IMR-90 (cell line): ENCODE results near the gene CETP. TPM values are rescaled to one million over a fixed set of nuclear protein-coding genes. Genes with fewer than 3 reads are reported as not detected.

ENCODE experiments used
- ATAC-seq: fragments of 200-7000 bp; cut with Tn5 transposase; 2 replicates; pipeline ENCODE4 v1.9.1; 2020; ENCODE audit warnings: low read depth, mild to moderate bottlenecking, moderate library complexity
- BruUV-seq: library from RNA; stranded (reverse); fragments of 400-500 nt; replicated peaks from 2 replicates; lab custom pipeline; 2021; lab: Mats Ljungman, UMichigan
- CTCF ChIA-PET: fragments of 300-600 bp; formaldehyde crosslinking; extraction: SDS; loops from one replicate; lab custom pipeline; 2021; ENCODE audit warnings: antibody characterized with exemption; lab: Yijun Ruan, JAX
- POLR2A ChIA-PET: fragments of 300-600 bp; sonication (Branson Sonifier 250); formaldehyde crosslinking; loops from one replicate; lab custom pipeline; 2022; ENCODE audit warnings: antibody characterized with exemption; ENCODE audit not compliant: unreplicated experiment; lab: Charles Lee
- DNase-seq: peaks from one replicate; pipeline ENCODE4 v3.0.0; 2013
- H2AFZ ChIP-seq: replicated peaks from 2 replicates; pipeline ENCODE3; 2013; ENCODE audit warnings: low read length, mild to moderate bottlenecking; ENCODE audit not compliant: poor library complexity
- H2AK5ac ChIP-seq: 2 replicates; pipeline ENCODE4 v1.6.1; 2013; ENCODE audit warnings: low read depth, low read length, inconsistent platforms
- H2AK9ac ChIP-seq: replicated peaks from 2 replicates; pipeline ENCODE3; 2013; ENCODE audit warnings: mild to moderate bottlenecking, low read depth, low read length, moderate library complexity; ENCODE audit not compliant: poor library complexity
- H2BK120ac ChIP-seq: 2 replicates; pipeline ENCODE4 v1.6.1; 2013; ENCODE audit warnings: low read depth, low read length, inconsistent platforms
- H2BK15ac ChIP-seq: 3 replicates; pipeline ENCODE4 v1.6.1; 2013; ENCODE audit warnings: low read depth, low read length, inconsistent platforms
- H2BK20ac ChIP-seq: 2 replicates; pipeline ENCODE4 v1.6.1; 2013; ENCODE audit warnings: low read depth, mild to moderate bottlenecking, inconsistent platforms, low read length, moderate library complexity
- H2BK5ac ChIP-seq: 2 replicates; pipeline ENCODE4 v1.6.1; 2013; ENCODE audit warnings: mild to moderate bottlenecking, low read depth, low read length, inconsistent platforms; ENCODE audit not compliant: poor library complexity, severe bottlenecking
- H3K14ac ChIP-seq: replicated peaks from 2 replicates; pipeline ENCODE4 v1.6.1; 2013; ENCODE audit warnings: low read depth, low read length, inconsistent platforms
- H3K18ac ChIP-seq: 2 replicates; pipeline ENCODE4 v1.6.1; 2013; ENCODE audit warnings: low read depth, low read length, control low read depth
- H3K23ac ChIP-seq: 2 replicates; pipeline ENCODE4 v1.6.1; 2013; ENCODE audit warnings: low read depth, low read length, inconsistent platforms
- H3K27ac ChIP-seq: 2 replicates; pipeline ENCODE4 v1.5.1; 2013; ENCODE audit warnings: mild to moderate bottlenecking, control low read depth, low read length; ENCODE audit not compliant: insufficient read depth
- H3K27me3 ChIP-seq: 2 replicates; pipeline ENCODE4 v1.6.1; 2013; ENCODE audit warnings: low read length; ENCODE audit not compliant: control insufficient read depth, insufficient read depth
- H3K36me3 ChIP-seq: 2 replicates; pipeline ENCODE4 v1.6.1; 2013; ENCODE audit warnings: low read length, mixed read lengths; ENCODE audit not compliant: control insufficient read depth, insufficient read depth
- H3K4ac ChIP-seq: 2 replicates; pipeline ENCODE4 v1.6.1; 2013; ENCODE audit warnings: low read depth, low read length, inconsistent platforms
- H3K4me1 ChIP-seq: 2 replicates; pipeline ENCODE4 v1.6.1; 2013; ENCODE audit warnings: low read length, mixed read lengths; ENCODE audit not compliant: control insufficient read depth, insufficient read depth
- H3K4me2 ChIP-seq: 2 replicates; pipeline ENCODE4 v1.6.1; 2013; ENCODE audit warnings: low read depth, mild to moderate bottlenecking, control low read depth, low read length, moderate library complexity
- H3K4me3 ChIP-seq: 2 replicates; pipeline ENCODE4 v1.5.1; 2013; ENCODE audit warnings: low read depth, mild to moderate bottlenecking, control low read depth, low read length, moderate library complexity; ENCODE audit not compliant: insufficient read depth
- H3K56ac ChIP-seq: 2 replicates; pipeline ENCODE4 v1.6.1; 2013; ENCODE audit warnings: low read length, inconsistent platforms; ENCODE audit not compliant: insufficient read depth; ENCODE audit errors: extremely low read depth
- H3K79me1 ChIP-seq, 2 experiments: 2 replicates each; pipeline ENCODE4 v1.6.1; 2013; ENCODE audit warnings: low read length in 2 of 2, inconsistent platforms in 1 of 2, low read depth in 1 of 2
- H3K9ac ChIP-seq: 2 replicates; pipeline ENCODE4 v1.6.1; 2013; ENCODE audit warnings: low read depth, low read length, control low read depth
- H3K9me1 ChIP-seq: 2 replicates; pipeline ENCODE4 v1.6.1; 2013; ENCODE audit warnings: low read length, inconsistent platforms; ENCODE audit not compliant: insufficient read depth
- H3K9me3 ChIP-seq: 2 replicates; pipeline ENCODE4 v1.6.1; 2013; ENCODE audit warnings: low read length; ENCODE audit not compliant: control insufficient read depth, insufficient read depth
- H4K20me1 ChIP-seq: 2 replicates; pipeline ENCODE4 v1.6.1; 2013; ENCODE audit warnings: low read length, inconsistent platforms; ENCODE audit not compliant: insufficient read depth
- H4K5ac ChIP-seq: 2 replicates; pipeline ENCODE4 v1.6.1; 2013; ENCODE audit warnings: mild to moderate bottlenecking, low read depth, low read length, control low read depth
- H4K8ac ChIP-seq, 2 experiments: 2 replicates each; pipeline ENCODE4 v1.6.1; 2013; ENCODE audit warnings: low read depth in 2 of 2, low read length in 2 of 2, control low read depth in 1 of 2, inconsistent platforms in 1 of 2
- H4K91ac ChIP-seq: 2 replicates; pipeline ENCODE4 v1.6.1; 2013; ENCODE audit warnings: low read depth, low read length, inconsistent platforms; ENCODE audit not compliant: insufficient read depth
- CEBPB ChIP-seq: IDR thresholded peaks from 2 replicates; pipeline ENCODE4 v1.6.1; 2012; ENCODE audit warnings: low read depth, low read length, improper control_type of control experiment
- CHD1 ChIP-seq: IDR thresholded peaks from 2 replicates; pipeline ENCODE4 v1.6.1; 2012; ENCODE audit warnings: low read depth, low read length, improper control_type of control experiment
- CTCF ChIP-seq: conservative IDR thresholded peaks from 2 replicates; pipeline ENCODE4 v1.5.1; 2012; ENCODE audit warnings: mild to moderate bottlenecking, low read depth, low read length, improper control_type of control experiment
- FOS ChIP-seq: fragments of 150-350 bp; IDR thresholded peaks from 2 replicates; pipeline ENCODE4 v1.6.1; 2016; ENCODE audit warnings: low read depth, low read length
- MAFK ChIP-seq: IDR thresholded peaks from 2 replicates; pipeline ENCODE4 v1.6.1; 2012; ENCODE audit warnings: low read depth, low read length, improper control_type of control experiment
- MAZ ChIP-seq: IDR thresholded peaks from 2 replicates; pipeline ENCODE4 v1.6.1; 2012; ENCODE audit warnings: low read depth, mild to moderate bottlenecking, low read length, improper control_type of control experiment, moderate library complexity, borderline replicate concordance
- MXI1 ChIP-seq: IDR thresholded peaks from 2 replicates; pipeline ENCODE4 v1.6.1; 2012; ENCODE audit warnings: low read depth, mild to moderate bottlenecking, low read length, moderate library complexity, borderline replicate concordance
- NFE2L2 ChIP-seq: fragments of 150-350 bp; IDR thresholded peaks from 2 replicates; pipeline ENCODE4 v1.6.1; 2016; ENCODE audit warnings: low read depth, mild to moderate bottlenecking, low read length
- RCOR1 ChIP-seq: IDR thresholded peaks from 2 replicates; pipeline ENCODE4 v1.6.1; 2012; ENCODE audit warnings: mild to moderate bottlenecking, low read length, improper control_type of control experiment; ENCODE audit not compliant: insufficient replicate concordance
- SMC3 ChIP-seq: fragments of 150-350 bp; IDR thresholded peaks from 2 replicates; pipeline ENCODE4 v1.6.1; 2016; ENCODE audit warnings: low read depth, mild to moderate bottlenecking, antibody characterized with exemption, low read length, moderate library complexity
- USF2 ChIP-seq: fragments of 150-350 bp; IDR thresholded peaks from 2 replicates; pipeline ENCODE4 v1.6.1; 2017; ENCODE audit warnings: mild to moderate bottlenecking, antibody characterized with exemption, low read length, low read depth
- whole genome bisulfite sequencing, 2 experiments: methylation state at CpG; one replicate each; pipeline versions ENCODE4 v1.1.5 to v1.1.7; 2013; ENCODE audit warnings: missing lambda C conversion rate in 2 of 2; ENCODE audit not compliant: insufficient read length in 1 of 2; ENCODE audit errors: extremely low coverage in 2 of 2; 5-methylcytosine and 5-hydroxymethylcytosine counted together
- dilution Hi-C: fragments of 300-500 bp; cut with HindIII; formaldehyde crosslinking; loops from one replicate; pipeline ENCODE4 v1.14.3; 2018; ENCODE audit warnings: low sequenced_read_pairs; ENCODE audit not compliant: unreplicated experiment
- in situ Hi-C: fragments of 300-500 bp; cut with MboI; formaldehyde crosslinking; loops from 3 replicates; pipeline ENCODE4 v1.14.3; 2019; ENCODE audit warnings: low sequenced_read_pairs, inconsistent platforms, mixed read lengths
- intact Hi-C: fragments of 100-400 bp; cut with micrococcal nuclease; formaldehyde crosslinking; loops from 2 replicates; pipeline ENCODE4 v1.10.0; 2022
- polyA plus RNA-seq, 3 experiments: library from polyadenylated mRNA; depleted of rRNA; stranded (reverse); fragments of >200 nt; gene quantifications; 2 replicates each; pipeline ENCODE4 v1.2.3, GENCODE V29; 2012; ENCODE audit warnings: low replicate concordance in 1 of 3
- total RNA-seq: library from RNA; depleted of rRNA; stranded (reverse); fragments of >200 nt; gene quantifications from 2 replicates; pipeline ENCODE4 v1.2.3, GENCODE V29; 2012

CETP gene
- total and polyA plus RNA-seq, 2 of the 4 experiments (the other 2 are of a cell fraction) = not detected

GRCh38 chr16:56916571-56917403 lies 45.0 kb upstream of the CETP start:
- no peak overlapping the region for H3K27ac ChIP-seq
- H4K91ac ChIP-seq = no peak overlapping the region
- WGBS, 2 experiments = 80% methylated on average over 1 of the region's 5 CpGs; no CpG with 5 or more reads in 1 of the 2 experiments
- ChIA-PET POLR2A (no interaction called here), CTCF (no interaction called here)
- H3K23ac ChIP-seq = no peak overlapping the region
- ATAC-seq = no peak
- no peaks in the 10 kb centered on the region for H3K36me3 ChIP-seq
- no TSS peak for BruUV-seq
- H3K27me3 ChIP-seq = peaks cover 19% of the 10 kb centered on the region
- intact Hi-C loops (no loop called here), in situ Hi-C loops (no loop called here), dilution Hi-C loops (no loop called here)
- H2AK5ac ChIP-seq = no peak overlapping the region
- H3K79me1 ChIP-seq = no peaks in the 10 kb centered on the region
- H4K8ac ChIP-seq = no peak overlapping the region
- TF ChIP-seq SMC3 (no peak), NFE2L2 (no peak), MAFK (no peak), CHD1 (no peak), CTCF (no peak), USF2 (no peak), MAZ (no peak), FOS (no peak), CEBPB (no peak), RCOR1 (no peak), MXI1 (no peak)
- H3K18ac ChIP-seq = no peak overlapping the region
- no peaks in the 10 kb centered on the region for H3K9me3 ChIP-seq
- H3K4ac ChIP-seq = no peak overlapping the region
- no peak overlapping the region for H2BK5ac ChIP-seq
- no peaks in the 10 kb centered on the region for H4K20me1 ChIP-seq
- no peak overlapping the region for H4K5ac ChIP-seq
- H2BK15ac ChIP-seq = no peak overlapping the region
- no peak overlapping the region for H3K9ac ChIP-seq
- peaks cover 17% of the 10 kb centered on the region for H3K9me1 ChIP-seq
- DNase-seq = no peak
- no peak overlapping the region for H2BK120ac ChIP-seq
- no peak overlapping the region for H3K56ac ChIP-seq
- H3K14ac ChIP-seq = no peak overlapping the region
- H3K4me1 ChIP-seq = peaks cover 16% of the 10 kb centered on the region
- H3K4me2 ChIP-seq = no peak overlapping the region
- H2AK9ac ChIP-seq = no peak overlapping the region
- no peak overlapping the region for H2BK20ac ChIP-seq
- H2AFZ ChIP-seq = no peak overlapping the region
- no peak overlapping the region for H3K4me3 ChIP-seq
